A549 (cell line): ENCODE data around the gene PTPRN2.

Experiments
- EP300 ChIP-seq, 2 experiments: fragments of >200 bp; sonication (Bioruptor Twin); formaldehyde crosslinking; IDR thresholded peaks; 2 replicates in 1 of 2; 3 replicates in 1 of 2; pipeline ENCODE4 v1.6.1; 2016 to 2017
- RARB ChIP-seq: fragments of 250-450 bp; sonication (Bioruptor Pico); IDR thresholded peaks from 2 replicates; pipeline ENCODE4 v1.8.0; 2021; ENCODE audit warnings: mild to moderate bottlenecking, moderate library complexity
- SMC3 ChIP-seq: fragments of >200 bp; sonication (Bioruptor Twin); formaldehyde crosslinking; IDR thresholded peaks from 3 replicates; pipeline ENCODE4 v1.6.1; 2018; ENCODE audit warnings: inconsistent platforms
- TF ChIP-seq, protein P1 (sequence below): fragments of >200 bp; sonication (Bioruptor Twin); formaldehyde crosslinking; IDR thresholded peaks from 3 replicates; pipeline ENCODE4 v1.5.1; 2016
- TF ChIP-seq, protein P2 (sequence below): IDR thresholded peaks from 2 replicates; pipeline ENCODE4 v1.6.1; 2012
- TF ChIP-seq, protein P3 (sequence below): fragments of 200-600 bp; sonication (generic); IDR thresholded peaks from 2 replicates; pipeline ENCODE4 v1.6.1; 2016; ENCODE audit warnings: antibody characterized with exemption, mild to moderate bottlenecking, moderate library complexity
- TF ChIP-seq, protein P4 (sequence below): fragments of 250-450 bp; sonication (Bioruptor Pico); IDR thresholded peaks from 2 replicates; pipeline ENCODE4 v1.5.0; 2021; ENCODE audit warnings: mild to moderate bottlenecking, moderate library complexity, borderline replicate concordance

DNA sequence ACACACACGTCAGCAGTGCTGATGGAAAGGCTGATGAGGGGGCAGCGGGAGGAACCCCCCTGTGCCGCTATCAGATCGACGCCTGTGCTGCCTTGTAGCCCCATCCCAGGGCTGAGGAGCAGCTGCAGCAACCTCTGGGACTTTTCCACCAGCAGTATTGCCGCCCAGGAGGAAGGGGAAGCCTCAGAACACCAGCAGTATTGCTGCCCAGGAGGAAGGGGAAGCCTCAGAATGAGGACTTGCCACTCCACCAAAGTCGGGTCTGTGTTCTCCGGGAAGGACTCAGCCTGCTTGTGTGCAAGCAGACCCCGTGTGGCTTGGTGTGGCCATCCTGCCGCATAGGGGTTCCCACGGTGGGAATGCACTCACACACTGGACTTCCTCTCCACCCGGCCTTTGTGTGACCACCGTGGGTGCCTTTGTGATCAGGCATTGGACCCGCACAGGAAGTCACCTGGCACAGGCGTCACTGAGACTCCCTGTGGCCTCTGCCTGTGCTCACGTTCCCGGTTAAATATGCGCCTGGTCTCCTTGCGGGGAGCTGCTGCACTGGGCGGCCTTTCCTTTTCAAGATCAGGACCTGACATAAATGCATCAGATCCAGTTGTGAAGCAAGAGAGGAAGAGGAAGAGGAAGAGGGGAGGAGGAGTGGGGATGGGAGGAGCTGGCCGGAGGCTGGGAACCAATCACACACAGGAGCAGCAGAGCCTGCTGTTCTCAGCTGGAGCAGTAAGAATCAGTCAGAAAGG, 1002.3 kb downstream of the PTPRN2 start:
- TF ChIP-seq RARB: no peak
- TF ChIP-seq, protein P1, sequence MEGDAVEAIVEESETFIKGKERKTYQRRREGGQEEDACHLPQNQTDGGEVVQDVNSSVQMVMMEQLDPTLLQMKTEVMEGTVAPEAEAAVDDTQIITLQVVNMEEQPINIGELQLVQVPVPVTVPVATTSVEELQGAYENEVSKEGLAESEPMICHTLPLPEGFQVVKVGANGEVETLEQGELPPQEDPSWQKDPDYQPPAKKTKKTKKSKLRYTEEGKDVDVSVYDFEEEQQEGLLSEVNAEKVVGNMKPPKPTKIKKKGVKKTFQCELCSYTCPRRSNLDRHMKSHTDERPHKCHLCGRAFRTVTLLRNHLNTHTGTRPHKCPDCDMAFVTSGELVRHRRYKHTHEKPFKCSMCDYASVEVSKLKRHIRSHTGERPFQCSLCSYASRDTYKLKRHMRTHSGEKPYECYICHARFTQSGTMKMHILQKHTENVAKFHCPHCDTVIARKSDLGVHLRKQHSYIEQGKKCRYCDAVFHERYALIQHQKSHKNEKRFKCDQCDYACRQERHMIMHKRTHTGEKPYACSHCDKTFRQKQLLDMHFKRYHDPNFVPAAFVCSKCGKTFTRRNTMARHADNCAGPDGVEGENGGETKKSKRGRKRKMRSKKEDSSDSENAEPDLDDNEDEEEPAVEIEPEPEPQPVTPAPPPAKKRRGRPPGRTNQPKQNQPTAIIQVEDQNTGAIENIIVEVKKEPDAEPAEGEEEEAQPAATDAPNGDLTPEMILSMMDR: no peak
- TF ChIP-seq SMC3: no peak
- TF ChIP-seq, protein P2, sequence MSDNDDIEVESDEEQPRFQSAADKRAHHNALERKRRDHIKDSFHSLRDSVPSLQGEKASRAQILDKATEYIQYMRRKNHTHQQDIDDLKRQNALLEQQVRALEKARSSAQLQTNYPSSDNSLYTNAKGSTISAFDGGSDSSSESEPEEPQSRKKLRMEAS: no peak
- TF ChIP-seq, protein P3, sequence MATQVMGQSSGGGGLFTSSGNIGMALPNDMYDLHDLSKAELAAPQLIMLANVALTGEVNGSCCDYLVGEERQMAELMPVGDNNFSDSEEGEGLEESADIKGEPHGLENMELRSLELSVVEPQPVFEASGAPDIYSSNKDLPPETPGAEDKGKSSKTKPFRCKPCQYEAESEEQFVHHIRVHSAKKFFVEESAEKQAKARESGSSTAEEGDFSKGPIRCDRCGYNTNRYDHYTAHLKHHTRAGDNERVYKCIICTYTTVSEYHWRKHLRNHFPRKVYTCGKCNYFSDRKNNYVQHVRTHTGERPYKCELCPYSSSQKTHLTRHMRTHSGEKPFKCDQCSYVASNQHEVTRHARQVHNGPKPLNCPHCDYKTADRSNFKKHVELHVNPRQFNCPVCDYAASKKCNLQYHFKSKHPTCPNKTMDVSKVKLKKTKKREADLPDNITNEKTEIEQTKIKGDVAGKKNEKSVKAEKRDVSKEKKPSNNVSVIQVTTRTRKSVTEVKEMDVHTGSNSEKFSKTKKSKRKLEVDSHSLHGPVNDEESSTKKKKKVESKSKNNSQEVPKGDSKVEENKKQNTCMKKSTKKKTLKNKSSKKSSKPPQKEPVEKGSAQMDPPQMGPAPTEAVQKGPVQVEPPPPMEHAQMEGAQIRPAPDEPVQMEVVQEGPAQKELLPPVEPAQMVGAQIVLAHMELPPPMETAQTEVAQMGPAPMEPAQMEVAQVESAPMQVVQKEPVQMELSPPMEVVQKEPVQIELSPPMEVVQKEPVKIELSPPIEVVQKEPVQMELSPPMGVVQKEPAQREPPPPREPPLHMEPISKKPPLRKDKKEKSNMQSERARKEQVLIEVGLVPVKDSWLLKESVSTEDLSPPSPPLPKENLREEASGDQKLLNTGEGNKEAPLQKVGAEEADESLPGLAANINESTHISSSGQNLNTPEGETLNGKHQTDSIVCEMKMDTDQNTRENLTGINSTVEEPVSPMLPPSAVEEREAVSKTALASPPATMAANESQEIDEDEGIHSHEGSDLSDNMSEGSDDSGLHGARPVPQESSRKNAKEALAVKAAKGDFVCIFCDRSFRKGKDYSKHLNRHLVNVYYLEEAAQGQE: no peak
- TF ChIP-seq, protein P4, sequence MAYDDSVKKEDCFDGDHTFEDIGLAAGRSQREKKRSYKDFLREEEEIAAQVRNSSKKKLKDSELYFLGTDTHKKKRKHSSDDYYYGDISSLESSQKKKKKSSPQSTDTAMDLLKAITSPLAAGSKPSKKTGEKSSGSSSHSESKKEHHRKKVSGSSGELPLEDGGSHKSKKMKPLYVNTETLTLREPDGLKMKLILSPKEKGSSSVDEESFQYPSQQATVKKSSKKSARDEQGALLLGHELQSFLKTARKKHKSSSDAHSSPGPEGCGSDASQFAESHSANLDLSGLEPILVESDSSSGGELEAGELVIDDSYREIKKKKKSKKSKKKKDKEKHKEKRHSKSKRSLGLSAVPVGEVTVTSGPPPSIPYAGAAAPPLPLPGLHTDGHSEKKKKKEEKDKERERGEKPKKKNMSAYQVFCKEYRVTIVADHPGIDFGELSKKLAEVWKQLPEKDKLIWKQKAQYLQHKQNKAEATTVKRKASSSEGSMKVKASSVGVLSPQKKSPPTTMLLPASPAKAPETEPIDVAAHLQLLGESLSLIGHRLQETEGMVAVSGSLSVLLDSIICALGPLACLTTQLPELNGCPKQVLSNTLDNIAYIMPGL (CRISPR knock-in tag): no peak
- TF ChIP-seq EP300 (IDR thresholded peaks at IDR 0.05): no peak
